Right lobe of liver (tissue), 4 donors: ENCODE data around the gene PPFIBP1.

ENCODE experiments used
- CTCF ChIP-seq, 4 donors: fragments of 200-600 bp in 3 of 4; fragments of 450-650 bp in 1 of 4; IDR thresholded peaks; one replicate each; pipeline versions ENCODE4 v1.5.1 to v1.8.0; 2016 to 2022; ENCODE audit warnings: antibody characterized with exemption in 4 of 4, mild to moderate bottlenecking in 2 of 4
- POLR2A ChIP-seq: fragments of 450-650 bp; IDR thresholded peaks from one replicate; pipeline ENCODE4 v1.6.1; 2017; ENCODE audit warnings: antibody characterized with exemption, mild to moderate bottlenecking
- donor health status: DM: no; HTN: no; CAD: no.
- donor health status: DM: no; HTN: no; CAD: no.
- donor health status: DM: no; HTN: yes; CAD: no.

GRCh38 chr12:27506645-27507189 lies 17.3 kb upstream of the PPFIBP1 start:
- TF ChIP-seq CTCF (IDR thresholded peaks at IDR 0.05): no peak
- no peak for TF ChIP-seq POLR2A
